Amygdala (tissue), 56 donors: ENCODE results near the gene OAS3.
"Not testable (repeated sequence)": the region's sequence is repeated elsewhere in the genome, so short reads cannot be mapped to it uniquely, and the experiment has no call there.

ENCODE experiments used
- DNase-seq, 56 donors: peaks; one replicate each; lab custom pipeline; 2025; lab: John Stamatoyannopoulos, UW

Gene OAS3

GRCh38 chr12:112947314-112947713 lies 9.0 kb downstream of the OAS3 start:
- no peak for DNase-seq

- no peak for DNase-seq
Measured at GRCh38 chr12:112947761-112948160, 9.5 kb downstream of the OAS3 start.

- DNase-seq = no peak
Measured at GRCh38 chr12:112948806-112949205, 10.5 kb downstream of the OAS3 start.

- DNase-seq = no peak
Measured at GRCh38 chr12:112950701-112951100, 12.4 kb downstream of the OAS3 start.

- DNase-seq = not testable (repeated sequence)
Measured at GRCh38 chr12:112957125-112957524, 18.9 kb downstream of the OAS3 start.

GRCh38 chr12:112961074-112961473 lies 22.8 kb downstream of the OAS3 start:
- no peak for DNase-seq

- no peak for DNase-seq
Measured at GRCh38 chr12:112961536-112961935, 23.3 kb downstream of the OAS3 start.

GRCh38 chr12:112962561-112962960 lies 24.3 kb downstream of the OAS3 start:
- no peak for DNase-seq

- DNase-seq = peak in 11 of 56 donors; percentile 9 to 51 (median 21)
Measured at GRCh38 chr12:112963227-112963861, 25.1 kb downstream of the OAS3 start.

GRCh38 chr12:112964067-112964670 lies 25.9 kb downstream of the OAS3 start:
- DNase-seq = no peak

- no peak for DNase-seq
Measured at GRCh38 chr12:112964915-112965314, 26.6 kb downstream of the OAS3 start.

- DNase-seq = no peak
Measured at GRCh38 chr12:112965643-112966042, 27.4 kb downstream of the OAS3 start.

- no peak for DNase-seq
Measured at GRCh38 chr12:112967306-112967705, 29.0 kb downstream of the OAS3 start.

GRCh38 chr12:112967858-112968257 lies 29.6 kb downstream of the OAS3 start:
- DNase-seq = no peak

GRCh38 chr12:112969547-112970306 lies 31.5 kb downstream of the OAS3 start:
- no peak for DNase-seq

- DNase-seq = no peak
Measured at GRCh38 chr12:112970391-112970790, 32.1 kb downstream of the OAS3 start.

- peak in 1 of 56 donors; percentile 8 for DNase-seq
Measured at GRCh38 chr12:112971248-112971647, 33.0 kb downstream of the OAS3 start.

GRCh38 chr12:112973011-112973735 lies 34.9 kb downstream of the OAS3 start:
- no peak for DNase-seq

- DNase-seq = peak in 5 of 56 donors; percentile 11 to 29 (median 26)
Measured at GRCh38 chr12:112973818-112974231, 35.6 kb downstream of the OAS3 start.

GRCh38 chr12:112974904-112975303 lies 36.6 kb downstream of the OAS3 start:
- no peak for DNase-seq

- no peak for DNase-seq
Measured at GRCh38 chr12:112977139-112977538, 38.9 kb downstream of the OAS3 start.
